NT2/D1 (cell line): ENCODE data around the gene ZNF543.

Experiments used
- YY1 ChIP-seq: IDR thresholded peaks from 2 replicates; pipeline ENCODE4 v1.6.1; 2011; ENCODE audit not compliant: insufficient read length, insufficient read depth
- ZNF274 ChIP-seq: IDR thresholded peaks from 2 replicates; pipeline ENCODE4 v1.6.1; 2011; ENCODE audit warnings: mild to moderate bottlenecking, low read depth, low read length

- no peak for TF ChIP-seq YY1
- TF ChIP-seq ZNF274, result no peak
Observed at GRCh38 chr19:57320180-57321084, at the start of gene ZNF543.
